ENCODE data around the gene LMNA.
"Not testable (repeated sequence)": the region's sequence is repeated elsewhere in the genome, so short reads cannot be mapped to it uniquely, and the experiment has no call there.

The LMNA gene

DNA sequence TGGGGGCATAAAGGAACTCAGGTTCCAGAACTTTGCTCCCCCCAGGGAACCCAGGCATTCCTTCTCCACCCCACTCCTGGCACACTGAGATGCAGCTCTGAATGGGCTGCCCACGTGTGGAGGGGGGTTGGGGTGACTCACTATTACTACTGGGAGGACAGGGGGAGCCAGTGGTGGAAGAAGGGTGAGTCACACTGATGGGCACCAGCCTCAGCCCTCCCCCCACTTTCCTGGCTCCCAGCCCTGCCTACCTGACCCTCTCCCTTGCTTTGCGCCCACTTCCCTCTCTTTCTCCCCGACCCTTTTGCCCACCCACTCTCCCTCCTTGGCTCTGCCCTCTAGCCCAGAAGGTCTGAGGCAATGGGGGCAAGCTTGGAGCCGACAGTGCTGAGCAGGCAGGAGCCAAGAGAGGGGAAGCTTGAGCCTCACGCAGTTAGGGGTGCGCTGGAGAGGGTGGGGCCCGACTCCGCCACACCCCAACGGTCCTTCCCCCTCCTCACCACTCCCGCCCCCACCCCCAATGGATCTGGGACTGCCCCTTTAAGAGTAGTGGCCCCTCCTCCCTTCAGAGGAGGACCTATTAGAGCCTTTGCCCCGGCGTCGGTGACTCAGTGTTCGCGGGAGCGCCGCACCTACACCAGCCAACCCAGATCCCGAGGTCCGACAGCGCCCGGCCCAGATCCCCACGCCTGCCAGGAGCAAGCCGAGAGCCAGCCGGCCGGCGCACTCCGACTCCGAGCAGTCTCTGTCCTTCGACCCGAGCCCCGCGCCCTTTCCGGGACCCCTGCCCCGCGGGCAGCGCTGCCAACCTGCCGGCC is at the start of gene LMNA:
Gene LMNA, plus strand, starts transcription at position 611 of the 818 bp plus-strand sequence. CDS start 208 bp downstream, outside the sequence.
- H3K4me1 Mint-ChIP-seq: peaks cover 36% of the 10 kb centered on the region
- peak within 1 kb of the TSS; percentile 95 for H3K27ac Mint-ChIP-seq (ENCODE audit: low read depth)
- DNase-seq (ENCODE audit: low spot score in 2 of 2) (peak in 1 of 2 donors; percentile 68), ATAC-seq (replicated peaks; ENCODE audit: extremely low read depth, poor library complexity, severe bottlenecking) (peak; percentile 78)
- peaks cover 27% of the 10 kb centered on the region for H3K36me3 Mint-ChIP-seq (ENCODE audit: insufficient read depth)
- H3K9me3 Mint-ChIP-seq: no peaks in the 10 kb centered on the region
- no peaks in the 10 kb centered on the region for H3K27me3 Mint-ChIP-seq
- peak within 1 kb of the TSS; percentile 95 for H3K4me3 Mint-ChIP-seq

DNA sequence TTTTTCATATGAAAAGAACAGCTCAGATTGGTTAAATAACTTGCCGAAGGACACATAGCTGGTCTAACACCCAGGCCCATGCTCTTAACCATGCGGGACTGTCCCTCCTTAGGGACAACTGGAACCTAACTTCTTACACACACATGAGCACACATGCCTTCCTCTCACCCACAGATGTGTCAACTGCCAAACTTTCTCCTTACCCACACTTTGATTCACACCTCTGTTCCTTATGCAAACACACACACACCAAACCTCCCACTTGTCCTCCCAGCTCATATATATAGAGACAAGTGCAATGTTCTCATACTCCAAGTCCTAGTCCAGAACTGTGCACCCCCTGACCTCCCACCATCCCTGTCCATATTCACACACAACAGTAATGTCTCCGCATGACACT is 49.3 kb upstream of the LMNA start:
- H3K27me3 Mint-ChIP-seq: no peaks in the 10 kb centered on the region
- no peaks in the 10 kb centered on the region for H3K4me1 Mint-ChIP-seq
- H3K4me3 Mint-ChIP-seq: no peak overlapping the region
- DNase-seq (ENCODE audit: low spot score in 2 of 2): no peak
- peaks cover 1% of the 10 kb centered on the region for H3K36me3 Mint-ChIP-seq (ENCODE audit: insufficient read depth)
- H3K9me3 Mint-ChIP-seq: no peaks in the 10 kb centered on the region
- no peak overlapping the region for H3K27ac Mint-ChIP-seq (ENCODE audit: low read depth)
- no peak for ATAC-seq (replicated peaks; ENCODE audit: extremely low read depth, poor library complexity, severe bottlenecking)

DNA sequence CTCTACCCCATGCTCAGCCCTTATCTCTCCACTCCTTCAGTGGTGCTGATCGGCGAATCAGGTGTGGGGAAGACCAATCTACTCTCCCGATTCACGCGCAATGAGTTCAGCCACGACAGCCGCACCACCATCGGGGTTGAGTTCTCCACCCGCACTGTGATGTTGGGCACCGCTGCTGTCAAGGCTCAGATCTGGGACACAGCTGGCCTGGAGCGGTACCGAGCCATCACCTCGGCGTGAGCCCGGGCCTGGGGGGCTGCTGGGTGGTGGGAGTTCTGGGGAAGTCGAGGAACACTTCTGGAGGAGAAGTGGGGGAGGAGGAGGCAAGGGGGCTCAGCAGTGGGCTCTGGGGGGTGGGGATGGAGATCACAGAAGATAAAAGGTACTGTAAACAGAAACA is 48.6 kb upstream of the LMNA start:
- DNase-seq (ENCODE audit: low spot score in 2 of 2) (no peak), ATAC-seq (replicated peaks; ENCODE audit: extremely low read depth, poor library complexity, severe bottlenecking) (no peak)
- no peak overlapping the region for H3K27ac Mint-ChIP-seq (ENCODE audit: low read depth)

GRCh38 chr1:156067262-156067661 is 47.2 kb upstream of the LMNA start:
- no peak for ATAC-seq (replicated peaks; ENCODE audit: extremely low read depth, poor library complexity, severe bottlenecking)
- Mint-ChIP-seq H3K4me1 (no peaks in the 10 kb centered on the region), H3K9me3 (no peaks in the 10 kb centered on the region), H3K27me3 (no peaks in the 10 kb centered on the region), H3K27ac (ENCODE audit: low read depth) (no peak overlapping the region), H3K4me3 (no peak overlapping the region), H3K36me3 (ENCODE audit: insufficient read depth) (peaks cover 1% of the 10 kb centered on the region)
- DNase-seq (ENCODE audit: low spot score in 2 of 2): no peak

More for the DNA sequence above, 48.6 kb upstream of the LMNA start:
- Mint-ChIP-seq H3K4me1 (no peaks in the 10 kb centered on the region), H3K36me3 (ENCODE audit: insufficient read depth) (peaks cover 1% of the 10 kb centered on the region), H3K9me3 (no peaks in the 10 kb centered on the region), H3K27me3 (no peaks in the 10 kb centered on the region), H3K4me3 (no peak overlapping the region)

GRCh38 chr1:156069490-156070455 is 44.7 kb upstream of the LMNA start:
- H3K36me3 Mint-ChIP-seq (ENCODE audit: insufficient read depth): no peaks in the 10 kb centered on the region
- no peaks in the 10 kb centered on the region for H3K4me1 Mint-ChIP-seq
- no peak overlapping the region for H3K4me3 Mint-ChIP-seq
- H3K27me3 Mint-ChIP-seq: no peaks in the 10 kb centered on the region
- H3K9me3 Mint-ChIP-seq: no peaks in the 10 kb centered on the region
- H3K27ac Mint-ChIP-seq (ENCODE audit: low read depth): no peak overlapping the region
- DNase-seq (ENCODE audit: low spot score in 2 of 2): no peak
- ATAC-seq (replicated peaks; ENCODE audit: extremely low read depth, poor library complexity, severe bottlenecking): no peak

- no peak overlapping the region for H3K4me3 Mint-ChIP-seq
- no peaks in the 10 kb centered on the region for H3K27me3 Mint-ChIP-seq
- H3K4me1 Mint-ChIP-seq: no peaks in the 10 kb centered on the region
- no peak for DNase-seq (ENCODE audit: low spot score in 2 of 2)
- no peaks in the 10 kb centered on the region for H3K36me3 Mint-ChIP-seq (ENCODE audit: insufficient read depth)
- no peak overlapping the region for H3K27ac Mint-ChIP-seq (ENCODE audit: low read depth)
- H3K9me3 Mint-ChIP-seq: no peaks in the 10 kb centered on the region
- no peak for ATAC-seq (replicated peaks; ENCODE audit: extremely low read depth, poor library complexity, severe bottlenecking)
Observed at GRCh38 chr1:156070548-156070947, 44.0 kb upstream of the LMNA start.

DNA sequence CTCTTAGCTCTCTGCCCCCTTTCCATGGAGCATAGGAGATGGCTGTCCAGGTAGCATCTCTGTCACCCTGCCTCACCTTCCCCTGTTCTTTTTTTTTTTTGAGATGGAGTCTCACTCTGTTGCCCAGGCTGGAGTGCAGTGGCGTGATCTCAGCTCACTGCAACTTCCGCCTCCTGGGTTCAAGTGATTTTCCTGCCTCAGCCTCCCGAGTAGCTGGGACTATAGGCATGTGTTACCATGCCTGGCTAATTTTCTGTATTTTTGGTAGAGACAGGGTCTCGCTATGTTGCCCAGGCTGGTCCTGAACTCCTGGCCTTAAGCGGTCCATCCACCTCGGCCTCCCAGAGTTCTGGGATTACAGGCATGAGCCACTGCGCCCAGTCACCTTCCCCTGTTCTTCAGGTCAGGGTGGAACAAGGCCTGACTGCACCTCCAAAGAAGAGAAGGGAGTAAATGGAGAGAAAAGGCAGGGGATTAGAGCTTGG is 43.1 kb upstream of the LMNA start:
- not testable (repeated sequence) for H3K36me3 Mint-ChIP-seq (ENCODE audit: insufficient read depth); ATAC-seq (replicated peaks; ENCODE audit: extremely low read depth, poor library complexity, severe bottlenecking); H3K4me1 Mint-ChIP-seq; H3K27ac Mint-ChIP-seq (ENCODE audit: low read depth); H3K9me3 Mint-ChIP-seq; H3K27me3 Mint-ChIP-seq; H3K4me3 Mint-ChIP-seq; DNase-seq (ENCODE audit: low spot score in 2 of 2)

DNA sequence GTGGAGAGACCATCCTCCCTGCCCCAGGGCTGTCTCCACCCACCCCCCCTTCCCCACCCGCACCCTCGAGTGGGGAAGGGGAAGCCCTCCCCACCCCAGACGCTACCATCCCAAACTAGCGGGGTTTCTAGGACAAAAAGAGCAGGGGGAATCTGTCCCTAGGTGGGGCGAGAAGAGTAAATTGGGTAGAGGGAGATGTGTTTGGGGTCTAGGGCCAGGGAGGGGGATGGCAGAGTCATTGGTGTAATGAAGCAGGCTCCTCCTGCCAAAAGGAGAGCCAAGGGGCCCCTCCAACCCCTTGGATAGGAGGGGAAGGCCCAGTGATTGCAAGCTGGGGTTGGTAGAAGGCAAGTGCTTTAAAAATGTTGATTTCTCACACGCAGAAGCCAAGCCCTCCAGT is 42.3 kb upstream of the LMNA start:
- H3K27me3 Mint-ChIP-seq: no peaks in the 10 kb centered on the region

DNA sequence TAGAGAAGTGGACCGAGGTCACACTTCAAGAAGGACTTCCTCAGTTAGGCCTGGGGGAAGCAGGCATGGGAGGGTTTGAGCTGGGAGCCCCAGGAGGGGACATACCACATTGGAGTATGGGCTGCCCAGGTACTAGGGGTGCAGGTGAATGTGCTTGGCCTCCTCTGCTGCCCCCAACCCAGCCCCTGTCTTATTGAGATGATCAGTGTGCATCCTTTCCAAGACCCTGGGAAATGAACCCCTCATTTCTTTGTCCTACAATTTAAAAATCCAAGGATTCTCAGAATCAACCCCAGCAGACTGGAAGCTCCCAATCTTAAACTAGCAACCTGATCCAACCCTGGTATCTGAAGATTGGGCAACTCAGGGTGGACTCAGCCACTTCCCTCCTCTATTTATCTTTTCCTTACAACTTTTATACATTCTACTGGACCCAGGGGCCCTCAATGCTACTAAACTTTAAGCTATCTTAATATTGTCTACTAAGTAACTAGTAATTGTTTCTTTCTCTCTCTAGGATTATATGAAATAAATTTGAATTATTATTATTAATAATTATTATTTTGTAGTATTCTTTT is 41.3 kb upstream of the LMNA start:
- ATAC-seq (replicated peaks; ENCODE audit: extremely low read depth, poor library complexity, severe bottlenecking) (no peak), DNase-seq (ENCODE audit: low spot score in 2 of 2) (no peak)
- H3K4me3 Mint-ChIP-seq: no peak overlapping the region
- H3K4me1 Mint-ChIP-seq: no peaks in the 10 kb centered on the region
- H3K9me3 Mint-ChIP-seq: no peaks in the 10 kb centered on the region
- no peaks in the 10 kb centered on the region for H3K27me3 Mint-ChIP-seq
- H3K36me3 Mint-ChIP-seq (ENCODE audit: insufficient read depth): peaks cover 1% of the 10 kb centered on the region
- H3K27ac Mint-ChIP-seq (ENCODE audit: low read depth): no peak overlapping the region

More for the DNA sequence above, 42.3 kb upstream of the LMNA start:
- H3K27ac Mint-ChIP-seq (ENCODE audit: low read depth): no peak overlapping the region
- ATAC-seq (replicated peaks; ENCODE audit: extremely low read depth, poor library complexity, severe bottlenecking): no peak
- H3K4me3 Mint-ChIP-seq: no peak overlapping the region
- no peaks in the 10 kb centered on the region for H3K4me1 Mint-ChIP-seq
- H3K36me3 Mint-ChIP-seq (ENCODE audit: insufficient read depth): peaks cover 1% of the 10 kb centered on the region
- DNase-seq (ENCODE audit: low spot score in 2 of 2): no peak
- H3K9me3 Mint-ChIP-seq: no peaks in the 10 kb centered on the region

DNA sequence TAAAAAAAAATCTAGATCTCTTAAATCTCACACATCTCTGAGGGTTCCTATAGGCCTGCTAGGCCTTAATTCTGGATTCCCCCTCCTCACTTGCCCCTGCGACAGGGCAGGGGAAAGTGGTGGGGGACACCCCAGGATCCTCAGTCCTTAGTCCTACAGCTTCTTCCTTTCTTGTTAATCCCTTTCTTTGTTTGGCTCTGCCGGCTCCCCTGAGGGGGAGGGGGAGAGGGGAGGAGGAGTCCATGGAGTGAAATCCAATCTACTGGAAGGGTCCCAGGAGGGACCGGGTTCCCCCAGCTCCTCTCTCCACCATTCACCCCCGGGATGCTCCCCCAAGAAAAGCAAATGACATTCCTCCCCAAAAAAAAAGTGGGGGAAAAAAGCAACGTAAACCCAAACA is 40.8 kb upstream of the LMNA start:
- no peak for ATAC-seq (replicated peaks; ENCODE audit: extremely low read depth, poor library complexity, severe bottlenecking)
- DNase-seq (ENCODE audit: low spot score in 2 of 2): no peak
- Mint-ChIP-seq H3K4me3 (no peak overlapping the region), H3K27ac (ENCODE audit: low read depth) (no peak overlapping the region), H3K9me3 (no peaks in the 10 kb centered on the region), H3K4me1 (no peaks in the 10 kb centered on the region), H3K27me3 (no peaks in the 10 kb centered on the region), H3K36me3 (ENCODE audit: insufficient read depth) (peaks cover 1% of the 10 kb centered on the region)

- ATAC-seq (replicated peaks; ENCODE audit: extremely low read depth, poor library complexity, severe bottlenecking) (no peak), DNase-seq (ENCODE audit: low spot score in 2 of 2) (no peak)
- no peaks in the 10 kb centered on the region for H3K27me3 Mint-ChIP-seq
- H3K4me1 Mint-ChIP-seq: no peaks in the 10 kb centered on the region
- no peak overlapping the region for H3K27ac Mint-ChIP-seq (ENCODE audit: low read depth)
- H3K9me3 Mint-ChIP-seq: no peaks in the 10 kb centered on the region
- H3K36me3 Mint-ChIP-seq (ENCODE audit: insufficient read depth): peaks cover 1% of the 10 kb centered on the region
- no peak overlapping the region for H3K4me3 Mint-ChIP-seq
Observed at GRCh38 chr1:156074661-156075060, 39.9 kb upstream of the LMNA start.

DNA sequence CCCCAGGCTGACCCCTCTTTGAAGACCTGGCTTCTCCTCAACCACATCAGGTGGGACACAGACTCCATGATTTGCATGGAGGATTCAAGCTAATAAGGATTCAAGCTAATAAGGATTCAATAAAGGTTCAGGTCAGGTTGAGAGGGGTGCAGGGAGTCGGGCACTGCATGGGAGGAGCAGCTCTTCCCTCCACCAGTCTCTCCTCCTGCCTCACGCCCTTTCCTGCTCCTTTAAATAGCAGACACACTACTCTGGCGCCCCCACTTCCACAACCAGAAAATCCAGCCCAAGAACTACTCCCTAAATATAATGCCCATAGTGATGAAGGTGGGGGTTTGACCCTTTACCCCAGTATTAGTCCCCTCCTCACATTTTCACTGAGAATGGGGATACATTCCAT is 39.3 kb upstream of the LMNA start:
- Mint-ChIP-seq H3K4me3 (no peak overlapping the region), H3K27ac (ENCODE audit: low read depth) (no peak overlapping the region), H3K4me1 (no peaks in the 10 kb centered on the region), H3K36me3 (ENCODE audit: insufficient read depth) (peaks cover 1% of the 10 kb centered on the region), H3K9me3 (no peaks in the 10 kb centered on the region), H3K27me3 (no peaks in the 10 kb centered on the region)
- DNase-seq (ENCODE audit: low spot score in 2 of 2): no peak
- no peak for ATAC-seq (replicated peaks; ENCODE audit: extremely low read depth, poor library complexity, severe bottlenecking)

Measured in central memory CD8-positive, alpha-beta T cell (primary cell).